DND-41 (cell line): Measurements from ENCODE around the gene LAD1.

Source experiments
- ATAC-seq: fragments of 200-7000 bp; cut with Tn5 transposase; 3 replicates; pipeline ENCODE4 v1.9.1; 2021; ENCODE audit warnings: low read depth; ENCODE audit not compliant: insufficient read depth
- DNase-seq: peaks from one replicate; pipeline ENCODE4 v3.0.0-alpha.2; 2020
- H2AFZ ChIP-seq: 2 replicates; pipeline ENCODE4 v1.6.0; 2012; ENCODE audit warnings: low read depth, low read length
- H3K27ac ChIP-seq: 2 replicates; pipeline ENCODE4 v1.5.1; 2012; ENCODE audit warnings: low read length, inconsistent platforms
- H3K27me3 ChIP-seq: fragments of 200-600 bp; sonication (generic); 2 replicates; pipeline ENCODE4 v1.6.0; 2012; ENCODE audit warnings: low read length, mild to moderate bottlenecking, inconsistent platforms; ENCODE audit not compliant: insufficient read depth, poor library complexity
- H3K36me3 ChIP-seq: 2 replicates; pipeline ENCODE4 v1.5.1; 2012; ENCODE audit warnings: low read length, inconsistent platforms; ENCODE audit not compliant: insufficient read depth
- H3K4me1 ChIP-seq: 2 replicates; pipeline ENCODE4 v1.5.1; 2012; ENCODE audit warnings: mild to moderate bottlenecking, low read length; ENCODE audit not compliant: insufficient read depth
- H3K4me2 ChIP-seq: 2 replicates; pipeline ENCODE4 v1.6.0; 2012; ENCODE audit warnings: mild to moderate bottlenecking, moderate library complexity, low read length, inconsistent platforms; ENCODE audit not compliant: insufficient read depth
- H3K4me3 ChIP-seq, 2 experiments: fragments of 200-600 bp in 1 of 2; shearing (Covaris generic) in 1 of 2; 2 replicates each; pipeline ENCODE4 v1.5.1; 2012 to 2016; ENCODE audit warnings: inconsistent platforms in 2 of 2, low read length in 2 of 2, mild to moderate bottlenecking in 2 of 2, low read depth in 1 of 2, moderate library complexity in 1 of 2
- H3K79me2 ChIP-seq: 2 replicates; pipeline ENCODE4 v1.6.0; 2012; ENCODE audit warnings: low read length, inconsistent platforms; ENCODE audit not compliant: insufficient read depth
- H3K9ac ChIP-seq: 2 replicates; pipeline ENCODE4 v1.6.0; 2012; ENCODE audit warnings: low read depth, mild to moderate bottlenecking, inconsistent platforms, low read length, moderate library complexity
- H3K9me3 ChIP-seq: 2 replicates; pipeline ENCODE4 v1.5.1; 2012; ENCODE audit warnings: low read length, moderate library complexity, mild to moderate bottlenecking, inconsistent platforms; ENCODE audit not compliant: insufficient read depth, severe bottlenecking
- H4K20me1 ChIP-seq: 2 replicates; pipeline ENCODE4 v1.6.0; 2012; ENCODE audit warnings: low read length; ENCODE audit not compliant: insufficient read depth
- CTCF ChIP-seq: IDR thresholded peaks from 2 replicates; pipeline ENCODE4 v1.5.1; 2012; ENCODE audit warnings: borderline replicate concordance, low read length, moderate library complexity, mild to moderate bottlenecking; ENCODE audit not compliant: poor library complexity, severe bottlenecking; ENCODE audit errors: extremely low read depth
- EZH2 ChIP-seq: IDR thresholded peaks from 3 replicates; pipeline ENCODE4 v1.6.1; 2012; ENCODE audit warnings: borderline replicate concordance, low read depth, mild to moderate bottlenecking, moderate library complexity, low read length, inconsistent platforms; ENCODE audit not compliant: severe bottlenecking

LAD1 gene

GRCh38 chr1:201444792-201445191, 45.7 kb upstream of the LAD1 start:
- DNase-seq (no peak), ATAC-seq (peak; percentile 39; the same call in 1 of the 3 replicates)
- Histone ChIP-seq H3K79me2 (no peaks in the 10 kb centered on the region), H3K27me3 (peaks cover 3% of the 10 kb centered on the region), H3K9ac (no peak overlapping the region), H3K27ac (no peak overlapping the region), H3K4me2 (no peak overlapping the region), H2AFZ (no peak overlapping the region), H3K9me3 (no peaks in the 10 kb centered on the region), H3K4me3 (no peak overlapping the region), H3K36me3 (no peaks in the 10 kb centered on the region), H3K4me1 (peaks cover 4% of the 10 kb centered on the region; the same call in 1 of the 2 replicates), H4K20me1 (no peaks in the 10 kb centered on the region)
- TF ChIP-seq CTCF, result no peak
- no peak for TF ChIP-seq EZH2

GRCh38 chr1:201443747-201444146, 44.6 kb upstream of the LAD1 start:
- Histone ChIP-seq H4K20me1 (no peaks in the 10 kb centered on the region), H3K4me1 (peaks cover 4% of the 10 kb centered on the region; the same call in 1 of the 2 replicates), H3K27me3 (peaks cover 3% of the 10 kb centered on the region), H3K79me2 (no peaks in the 10 kb centered on the region), H3K4me3 (no peak overlapping the region), H3K4me2 (no peak overlapping the region), H3K9ac (no peak overlapping the region), H3K9me3 (no peaks in the 10 kb centered on the region), H2AFZ (no peak overlapping the region), H3K36me3 (no peaks in the 10 kb centered on the region), H3K27ac (no peak overlapping the region)
- TF ChIP-seq EZH2 (no peak), CTCF (no peak)
- DNase-seq (no peak), ATAC-seq (no peak)

- H3K4me3 ChIP-seq, result no peak overlapping the region
- H2AFZ ChIP-seq, result no peak overlapping the region
- H3K4me2 ChIP-seq, result no peak overlapping the region
- H3K4me1 ChIP-seq, result peaks cover 6% of the 10 kb centered on the region; the same call in 1 of the 2 replicates
- no peaks in the 10 kb centered on the region for H3K9me3 ChIP-seq
- no peak overlapping the region for H3K9ac ChIP-seq
- no peaks in the 10 kb centered on the region for H3K27me3 ChIP-seq
- H3K36me3 ChIP-seq, result no peaks in the 10 kb centered on the region
- no peaks in the 10 kb centered on the region for H4K20me1 ChIP-seq
- no peak for ATAC-seq
- DNase-seq, result no peak
- no peaks in the 10 kb centered on the region for H3K79me2 ChIP-seq
- H3K27ac ChIP-seq, result no peak overlapping the region
- TF ChIP-seq EZH2, result no peak
- no peak for TF ChIP-seq CTCF
Observed at GRCh38 chr1:201436969-201437368, 37.8 kb upstream of the LAD1 start.

GRCh38 chr1:201436393-201436792, 37.3 kb upstream of the LAD1 start:
- peaks cover 6% of the 10 kb centered on the region; the same call in 1 of the 2 replicates for H3K4me1 ChIP-seq
- no peak for TF ChIP-seq EZH2
- TF ChIP-seq CTCF, result no peak
- no peaks in the 10 kb centered on the region for H3K27me3 ChIP-seq
- no peaks in the 10 kb centered on the region for H4K20me1 ChIP-seq
- no peak overlapping the region for H3K4me2 ChIP-seq
- ATAC-seq (no peak), DNase-seq (no peak)
- H2AFZ ChIP-seq, result no peak overlapping the region
- no peak overlapping the region for H3K27ac ChIP-seq
- H3K4me3 ChIP-seq, result no peak overlapping the region
- no peak overlapping the region for H3K9ac ChIP-seq
- no peaks in the 10 kb centered on the region for H3K9me3 ChIP-seq
- no peaks in the 10 kb centered on the region for H3K79me2 ChIP-seq
- H3K36me3 ChIP-seq, result no peaks in the 10 kb centered on the region
